GM18508 (cell line): Measurements from ENCODE around the gene PARP8.
"Not testable (repeated sequence)": the region's sequence is repeated elsewhere in the genome, so short reads cannot be mapped to it uniquely, and the experiment has no call there.

Source experiments
- ATAC-seq: cut with Tn5 transposase; IDR thresholded peaks from one replicate; pipeline ENCODE4 v1.9.1; 2021; ENCODE audit warnings: moderate number of reproducible peaks; ENCODE audit not compliant: insufficient read depth, unreplicated experiment

The PARP8 gene, protein sequence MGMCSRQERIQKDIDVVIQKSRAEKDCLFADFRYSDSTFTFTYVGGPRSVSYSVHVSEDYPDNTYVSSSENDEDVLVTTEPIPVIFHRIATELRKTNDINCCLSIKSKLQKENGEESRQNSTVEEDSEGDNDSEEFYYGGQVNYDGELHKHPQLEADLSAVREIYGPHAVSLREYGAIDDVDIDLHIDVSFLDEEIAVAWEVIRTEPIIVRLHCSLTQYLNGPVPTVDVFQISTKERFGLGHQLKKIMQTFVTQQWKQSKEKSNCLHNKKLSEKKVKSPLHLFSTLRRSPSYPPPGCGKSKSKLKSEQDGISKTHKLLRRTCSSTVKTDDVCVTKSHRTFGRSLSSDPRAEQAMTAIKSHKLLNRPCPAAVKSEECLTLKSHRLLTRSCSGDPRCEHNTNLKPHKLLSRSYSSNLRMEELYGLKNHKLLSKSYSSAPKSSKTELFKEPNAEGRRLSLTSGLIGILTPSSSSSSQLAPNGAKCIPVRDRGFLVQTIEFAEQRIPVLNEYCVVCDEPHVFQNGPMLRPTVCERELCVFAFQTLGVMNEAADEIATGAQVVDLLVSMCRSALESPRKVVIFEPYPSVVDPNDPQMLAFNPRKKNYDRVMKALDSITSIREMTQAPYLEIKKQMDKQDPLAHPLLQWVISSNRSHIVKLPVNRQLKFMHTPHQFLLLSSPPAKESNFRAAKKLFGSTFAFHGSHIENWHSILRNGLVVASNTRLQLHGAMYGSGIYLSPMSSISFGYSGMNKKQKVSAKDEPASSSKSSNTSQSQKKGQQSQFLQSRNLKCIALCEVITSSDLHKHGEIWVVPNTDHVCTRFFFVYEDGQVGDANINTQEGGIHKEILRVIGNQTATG

DNA sequence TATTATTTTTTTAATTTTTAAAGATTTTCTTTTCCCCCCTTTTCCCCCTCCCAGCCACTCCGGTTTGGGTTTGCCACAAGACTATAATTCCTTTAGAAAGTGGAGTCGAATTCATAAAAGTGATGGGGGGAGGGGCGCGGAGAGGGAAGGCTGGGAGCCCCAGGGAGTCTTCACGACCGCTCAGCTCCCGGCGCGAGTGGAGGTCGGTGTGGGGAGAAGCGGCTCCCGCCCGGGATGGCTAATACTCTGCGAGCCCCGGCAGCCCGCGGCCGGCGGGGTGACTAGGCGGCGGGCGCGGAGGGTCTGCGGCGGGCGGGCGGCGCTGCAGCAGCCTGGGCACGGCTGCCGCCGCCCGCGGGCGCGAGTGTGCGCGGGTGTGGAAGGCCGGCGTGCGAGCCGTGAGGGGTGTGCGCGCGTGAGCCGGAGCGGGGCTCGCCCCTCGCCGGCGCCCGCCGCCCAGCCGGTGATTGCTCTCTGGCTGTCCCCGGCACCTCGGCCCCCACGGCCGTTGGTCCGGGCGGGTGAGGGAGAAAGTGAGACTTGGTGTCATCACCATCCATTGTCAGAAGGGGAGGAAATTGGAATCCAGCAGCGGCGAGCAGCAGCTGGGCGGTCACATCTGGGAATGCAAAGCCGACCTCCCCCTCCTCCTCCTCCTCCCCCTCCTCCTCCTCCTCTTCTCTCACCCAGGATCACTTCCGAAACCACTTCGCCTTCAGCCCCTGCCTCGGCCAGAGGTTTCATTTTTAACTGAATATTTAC, at the start of gene PARP8:
Gene PARP8, plus strand, starts transcription at position 377 of the 762 bp plus-strand sequence. CDS start 459 bp downstream, outside the sequence.
- ATAC-seq: no peak

DNA sequence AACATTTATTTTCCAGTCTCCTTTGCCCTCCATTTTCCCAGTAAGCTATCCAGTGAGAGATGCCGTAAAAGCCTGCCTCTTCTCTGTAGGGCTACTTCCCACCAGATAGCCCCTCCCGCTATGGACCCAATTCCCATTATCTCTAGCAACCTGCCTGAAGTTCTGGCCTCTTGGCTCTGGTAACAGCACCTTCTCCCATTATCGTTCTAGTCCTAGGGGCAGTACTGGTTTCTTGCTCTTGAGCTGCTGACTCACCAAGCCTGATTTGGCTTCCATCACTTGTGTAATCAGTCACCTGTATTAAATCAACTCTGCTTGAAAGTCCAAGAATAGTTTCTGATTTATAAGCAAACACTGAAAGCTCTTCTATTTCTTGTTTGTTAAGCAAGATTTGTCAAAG, 42.8 kb upstream of the PARP8 start:
- ATAC-seq: no peak

- not testable (repeated sequence) for ATAC-seq
These were observed 31.6 kb upstream of the PARP8 start for GRCh38 chr5:50634866-50635265.

GRCh38 chr5:50637576-50637975, 28.9 kb upstream of the PARP8 start:
- not testable (repeated sequence) for ATAC-seq

- no peak for ATAC-seq
These were observed 19.8 kb upstream of the PARP8 start for GRCh38 chr5:50646591-50646990.

DNA sequence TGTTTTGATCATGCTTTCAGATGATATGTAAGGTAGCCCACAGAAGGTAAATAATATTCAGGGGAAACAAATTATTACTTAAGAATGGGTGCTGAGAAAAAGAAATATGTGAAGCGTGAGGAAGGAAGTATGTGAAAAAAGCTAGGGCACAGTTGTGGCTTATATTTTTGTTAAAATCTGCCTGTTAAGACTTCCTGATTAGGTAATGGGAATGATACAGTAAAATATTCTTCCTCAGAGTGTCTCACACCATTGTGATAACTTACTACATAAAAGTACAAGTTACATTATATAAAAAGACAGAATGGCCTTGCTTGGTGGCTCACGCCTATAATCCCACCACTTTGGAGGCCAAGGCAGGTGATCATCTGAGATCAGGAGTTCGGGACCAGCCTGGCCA, 18.7 kb upstream of the PARP8 start:
- no peak for ATAC-seq

DNA sequence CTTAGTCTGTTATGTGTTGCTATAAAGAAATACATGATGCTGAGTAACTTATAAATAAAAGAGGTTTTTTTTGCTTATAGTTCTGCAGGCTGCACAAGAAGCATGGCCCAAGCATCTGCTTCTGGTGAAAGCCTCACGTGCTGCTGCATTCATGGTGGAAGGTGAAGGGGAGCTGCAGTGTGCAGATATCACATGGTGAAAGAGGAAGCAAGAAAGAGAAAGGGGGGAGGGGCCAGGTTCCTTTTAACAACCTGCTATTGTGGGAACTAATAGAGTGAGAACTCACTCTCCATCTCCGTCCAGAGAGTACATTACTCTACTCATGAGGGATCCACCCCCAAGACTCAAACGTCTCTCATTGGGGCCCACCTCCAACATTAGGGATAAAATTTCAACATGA, 12.5 kb upstream of the PARP8 start:
- peak; percentile 84 for ATAC-seq

- no peak for ATAC-seq
These were observed 11.2 kb upstream of the PARP8 start for GRCh38 chr5:50655067-50655809.

DNA sequence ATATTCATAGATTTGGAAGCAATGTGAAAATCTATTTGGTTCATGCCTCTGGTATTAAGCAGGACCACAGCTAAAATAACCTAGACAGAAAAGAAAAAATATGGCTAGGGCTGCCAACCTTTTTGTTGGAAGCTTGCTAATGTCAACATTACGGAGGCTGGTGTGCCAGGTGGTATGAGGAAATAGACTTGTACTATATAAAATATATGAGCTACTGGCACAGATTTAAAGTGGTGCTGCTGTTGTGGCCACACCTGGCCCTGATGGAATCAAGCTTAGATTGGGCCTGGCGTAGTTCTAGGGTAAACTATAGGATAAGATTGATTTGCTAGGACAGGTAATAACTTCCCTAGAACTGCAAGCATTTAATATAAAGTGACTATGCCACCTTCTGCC, 10.6 kb upstream of the PARP8 start:
- no peak for ATAC-seq

- no peak for ATAC-seq
These were observed 9.4 kb upstream of the PARP8 start for GRCh38 chr5:50657044-50657443.

DNA sequence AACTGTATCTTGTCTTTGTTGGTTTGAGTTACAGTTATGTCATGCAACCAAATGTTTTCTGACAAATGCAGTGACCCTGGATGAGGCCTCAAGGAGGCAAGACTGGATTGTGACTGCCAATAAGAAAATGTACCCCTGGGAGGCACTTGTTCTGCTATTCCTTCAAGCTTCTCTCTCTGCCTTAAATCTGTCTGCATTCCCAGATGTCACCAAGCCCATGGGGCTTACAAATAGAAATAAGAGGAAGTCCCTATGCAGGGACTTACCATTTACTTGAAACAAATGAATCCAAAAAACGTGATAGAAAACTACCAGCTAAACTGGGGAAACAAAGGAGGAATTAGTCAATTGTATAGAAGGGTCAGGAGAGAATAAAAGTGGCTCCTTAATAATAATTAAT, 8.2 kb upstream of the PARP8 start:
- ATAC-seq: no peak

- ATAC-seq: no peak
These were observed 2.8 kb upstream of the PARP8 start for GRCh38 chr5:50663636-50664035.

DNA sequence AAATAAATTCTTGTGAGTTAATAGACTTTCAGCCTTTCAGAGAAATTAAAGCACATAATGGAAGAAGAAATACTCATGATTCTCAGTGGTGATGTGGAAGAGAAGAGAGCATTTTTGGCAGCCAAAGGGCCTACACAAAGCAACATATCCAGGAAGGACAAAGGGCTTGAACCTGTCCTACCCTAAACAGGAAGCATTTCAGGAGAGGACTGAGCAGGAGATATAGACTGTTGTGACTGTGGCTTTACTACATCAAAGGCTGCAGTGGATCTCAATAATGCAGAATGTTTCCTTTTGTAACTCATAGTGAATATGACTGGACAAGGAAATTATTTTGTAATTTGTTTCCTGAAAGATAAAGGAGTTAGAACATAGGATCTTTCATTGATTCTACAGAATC, 1.3 kb upstream of the PARP8 start:
- no peak for ATAC-seq

- not testable (repeated sequence) for ATAC-seq
These were observed 655 bp upstream of the PARP8 start for GRCh38 chr5:50665761-50666202.

GRCh38 chr5:50667023-50667652, 701 bp downstream of the PARP8 start:
- peak; percentile 17 for ATAC-seq

DNA sequence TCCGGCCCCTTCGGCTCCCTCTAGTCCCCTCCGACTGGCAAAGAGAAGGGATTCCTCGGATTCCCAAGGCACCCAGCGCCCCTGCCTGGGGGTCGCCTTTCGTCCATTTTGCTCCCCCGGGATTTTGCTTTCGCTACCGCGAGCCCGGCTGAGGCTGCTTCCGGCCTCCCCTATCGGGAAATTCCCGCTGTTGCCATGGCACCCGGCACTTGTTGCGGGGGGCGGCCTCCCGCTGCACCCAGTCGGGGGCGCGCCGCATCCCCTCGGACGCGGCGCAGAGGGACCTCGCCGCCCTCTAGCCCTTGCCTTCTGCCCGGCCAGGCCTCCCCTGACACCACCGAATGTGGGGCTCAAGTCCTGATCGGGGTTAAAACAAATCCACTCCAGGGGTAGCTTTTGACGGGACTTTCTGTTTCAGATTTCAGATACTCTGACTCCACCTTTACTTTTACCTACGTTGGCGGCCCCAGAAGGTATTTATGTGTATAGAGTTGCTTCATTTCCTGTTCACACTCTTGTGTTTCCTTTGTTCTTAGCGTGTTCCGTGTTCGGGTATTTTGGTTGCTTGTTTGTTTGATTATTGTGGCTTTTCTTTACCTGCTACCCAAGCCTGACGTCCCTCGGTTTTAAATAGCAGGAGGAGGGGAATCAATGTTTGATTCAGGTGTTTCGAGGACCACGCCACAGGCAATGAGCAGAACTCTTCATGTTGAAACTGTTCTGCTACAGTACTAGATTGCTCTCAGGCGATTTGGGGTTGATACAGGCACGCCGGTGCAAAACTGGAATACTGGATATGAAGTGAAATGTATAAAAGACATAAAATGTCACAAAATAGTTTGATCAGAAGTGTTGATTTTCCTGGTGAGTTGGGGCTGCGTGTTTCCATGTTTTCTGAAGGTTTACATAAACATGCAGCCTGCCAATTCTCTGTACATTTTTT, 1.5 kb downstream of the PARP8 start:
- peak; percentile 65 for ATAC-seq

DNA sequence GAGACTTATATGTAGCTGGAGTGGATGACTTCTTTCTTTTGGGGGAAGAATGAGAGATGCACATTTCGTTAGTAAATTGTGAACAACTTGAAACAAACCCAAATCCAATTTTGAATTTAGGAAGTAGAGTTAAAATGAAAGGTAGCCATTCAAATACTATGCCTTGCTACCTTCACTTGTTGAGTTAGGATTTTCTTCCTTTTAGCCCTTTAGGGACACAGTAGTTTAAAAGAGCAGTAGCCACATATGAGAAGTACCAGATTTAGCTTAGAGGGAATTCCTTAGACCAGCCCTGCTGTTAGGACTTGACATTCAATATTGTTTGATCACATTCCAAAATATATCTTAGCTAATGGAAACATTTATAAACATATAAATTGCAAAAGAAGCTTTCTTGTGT, 2.2 kb downstream of the PARP8 start:
- ATAC-seq: not testable (repeated sequence)

DNA sequence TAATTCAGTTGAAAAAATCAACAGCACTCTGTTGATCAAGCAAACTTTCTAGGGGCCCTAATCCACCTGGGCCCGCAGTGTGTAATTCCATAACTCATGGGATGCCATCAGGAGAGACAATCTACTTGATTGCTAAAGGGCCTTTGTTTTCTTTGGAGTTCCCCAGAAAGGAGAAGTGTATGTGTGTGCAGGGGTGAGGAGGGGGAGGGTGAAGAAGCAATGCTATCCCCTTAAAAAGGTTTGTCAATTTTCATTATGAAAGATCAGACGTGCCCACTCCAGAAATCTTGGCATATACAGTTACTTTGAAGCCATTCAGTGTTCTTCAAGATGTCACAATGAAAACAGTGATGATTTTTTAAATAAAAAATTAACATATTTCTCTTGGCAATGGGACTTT, 6.2 kb downstream of the PARP8 start:
- ATAC-seq: no peak
